OCI-LY3 (cell line): ENCODE measurements around the gene GNG12.

Source experiments
- H2AFZ ChIP-seq: fragments of 200-600, 300-600 bp; shearing (Covaris generic); 2 replicates; pipeline ENCODE4 v1.6.0; 2014; ENCODE audit warnings: antibody characterized with exemption, low read depth, low read length
- H3K27ac ChIP-seq: fragments of 200-600, 300-600 bp; sonication (generic); 2 replicates; pipeline ENCODE4 v1.5.1; 2014; ENCODE audit warnings: mild to moderate bottlenecking, low read length, moderate library complexity, mixed read lengths
- H3K27me3 ChIP-seq: fragments of 200-600, 300-600 bp; sonication (generic); 2 replicates; pipeline ENCODE4 v1.6.1; 2014; ENCODE audit warnings: low read depth, low read length, mixed read lengths
- H3K36me3 ChIP-seq: fragments of 200-600, 300-600 bp; sonication (generic); replicated peaks from 2 replicates; pipeline ENCODE3; 2014; ENCODE audit warnings: low read depth, low read length, mixed read lengths
- H3K4me1 ChIP-seq: fragments of 300-600, 200-600 bp; sonication (generic); 2 replicates; pipeline ENCODE4 v1.6.1; 2014; ENCODE audit warnings: low read length, mixed read lengths
- H3K4me2 ChIP-seq: fragments of 200-600, 300-600 bp; sonication (generic); 2 replicates; pipeline ENCODE4 v1.6.1; 2014; ENCODE audit warnings: low read length, mixed read lengths
- H3K4me3 ChIP-seq: fragments of 300-600, 200-600 bp; sonication (generic); 2 replicates; pipeline ENCODE4 v1.5.1; 2014; ENCODE audit warnings: antibody characterized with exemption, mild to moderate bottlenecking, low read length, moderate library complexity
- H3K79me2 ChIP-seq: fragments of 300-600, 200-600 bp; shearing (Covaris generic); 2 replicates; pipeline ENCODE4 v1.6.1; 2014; ENCODE audit warnings: mild to moderate bottlenecking, low read length, mixed read lengths
- H3K9ac ChIP-seq: fragments of 300-600, 200-600 bp; shearing (Covaris generic); 2 replicates; pipeline ENCODE4 v1.6.0; 2014; ENCODE audit warnings: mild to moderate bottlenecking, low read length, moderate library complexity
- H3K9me3 ChIP-seq: fragments of 200-600, 300-600 bp; shearing (Covaris generic); 2 replicates; pipeline ENCODE4 v1.6.1; 2014; ENCODE audit warnings: low read length, mixed read lengths; ENCODE audit not compliant: insufficient read depth
- H4K20me1 ChIP-seq: fragments of 200-600, 300-600 bp; sonication (generic); 2 replicates; pipeline ENCODE4 v1.6.1; 2016; ENCODE audit warnings: low read length, mixed read lengths; ENCODE audit not compliant: insufficient read depth
- CTCF ChIP-seq: fragments of 200-600, 300-600 bp; sonication (generic); IDR thresholded peaks from 2 replicates; pipeline ENCODE4 v1.5.1; 2014; ENCODE audit warnings: antibody characterized with exemption, low read length, low read depth
- EZH2phosphoT487 ChIP-seq: fragments of 200-600 bp; shearing (Covaris generic); IDR thresholded peaks from 2 replicates; pipeline ENCODE4 v1.6.1; 2018; ENCODE audit warnings: antibody characterized with exemption, mixed run types, low read depth

GNG12 gene

GRCh38 chr1:67729872-67730271, 103.4 kb downstream of the GNG12 start:
- Histone ChIP-seq H2AFZ (no peak overlapping the region), H3K27me3 (no peaks in the 10 kb centered on the region), H3K9me3 (no peaks in the 10 kb centered on the region), H3K79me2 (no peaks in the 10 kb centered on the region), H3K36me3 (no peaks in the 10 kb centered on the region), H3K4me1 (peaks cover 9% of the 10 kb centered on the region; the same call in 1 of the 2 replicates), H3K4me3 (no peak overlapping the region), H3K9ac (no peak overlapping the region), H3K27ac (no peak overlapping the region), H3K4me2 (no peak overlapping the region), H4K20me1 (no peaks in the 10 kb centered on the region)
- TF ChIP-seq EZH2phosphoT487 (no peak), CTCF (no peak)

GRCh38 chr1:67726224-67726623, 107.0 kb downstream of the GNG12 start:
- Histone ChIP-seq H3K4me1 (peaks cover 11% of the 10 kb centered on the region), H3K9me3 (no peaks in the 10 kb centered on the region), H3K4me3 (no peak overlapping the region), H4K20me1 (no peaks in the 10 kb centered on the region), H3K27me3 (no peaks in the 10 kb centered on the region), H3K9ac (no peak overlapping the region), H3K4me2 (no peak overlapping the region), H3K36me3 (no peaks in the 10 kb centered on the region), H3K79me2 (no peaks in the 10 kb centered on the region), H2AFZ (no peak overlapping the region), H3K27ac (no peak overlapping the region)
- TF ChIP-seq EZH2phosphoT487 = no peak
- no peak for TF ChIP-seq CTCF

GRCh38 chr1:67724928-67725560, 108.2 kb downstream of the GNG12 start:
- Histone ChIP-seq H4K20me1 (no peaks in the 10 kb centered on the region), H3K4me2 (no peak overlapping the region), H3K4me1 (peaks cover 11% of the 10 kb centered on the region), H2AFZ (no peak overlapping the region), H3K9me3 (no peaks in the 10 kb centered on the region), H3K4me3 (no peak overlapping the region), H3K79me2 (no peaks in the 10 kb centered on the region), H3K27me3 (no peaks in the 10 kb centered on the region), H3K9ac (no peak overlapping the region), H3K27ac (no peak overlapping the region), H3K36me3 (no peaks in the 10 kb centered on the region)
- no peak for TF ChIP-seq CTCF
- TF ChIP-seq EZH2phosphoT487 = no peak

GRCh38 chr1:67723620-67724019, 109.6 kb downstream of the GNG12 start:
- Histone ChIP-seq H3K4me2 (no peak overlapping the region), H3K79me2 (no peaks in the 10 kb centered on the region), H3K9ac (no peak overlapping the region), H3K27me3 (no peaks in the 10 kb centered on the region), H3K36me3 (no peaks in the 10 kb centered on the region), H3K4me3 (no peak overlapping the region), H4K20me1 (no peaks in the 10 kb centered on the region), H3K27ac (no peak overlapping the region), H3K9me3 (no peaks in the 10 kb centered on the region), H3K4me1 (peaks cover 6% of the 10 kb centered on the region; the same call in 1 of the 2 replicates), H2AFZ (no peak overlapping the region)
- no peak for TF ChIP-seq EZH2phosphoT487
- no peak for TF ChIP-seq CTCF
